ENCODE measurements around the gene WDR76.

Gene WDR76

GRCh38 chr15:43913941-43914340, 87.1 kb downstream of the WDR76 start:
- DNase-seq (ENCODE audit: low spot score), result no peak

GRCh38 chr15:43915631-43916325, 89.0 kb downstream of the WDR76 start:
- DNase-seq (ENCODE audit: low spot score), result no peak

GRCh38 chr15:43916326-43916660, 89.5 kb downstream of the WDR76 start:
- no peak for DNase-seq (ENCODE audit: low spot score)
